GM12864 (cell line): ENCODE data around the gene BCAR1.

ENCODE experiments used
- DNase-seq: peaks from one replicate; pipeline ENCODE4 v3.0.0-alpha.2; 2011; ENCODE audit warnings: low read depth
- H3K4me3 ChIP-seq: 2 replicates; pipeline ENCODE4 v1.5.1; 2011; ENCODE audit warnings: mild to moderate bottlenecking, low read depth, low read length, control low read depth
- CTCF ChIP-seq: IDR thresholded peaks from 2 replicates; pipeline ENCODE4 v1.5.1; 2011; ENCODE audit warnings: low read depth, mild to moderate bottlenecking, moderate library complexity, low read length, control low read depth, inconsistent platforms; ENCODE audit errors: missing control alignments

The BCAR1 gene

GRCh38 chr16:75236736-75237397 lies 14.6 kb downstream of the BCAR1 start:
- H3K4me3 ChIP-seq, result no peak overlapping the region
- DNase-seq, result no peak
- TF ChIP-seq CTCF, result no peak

- TF ChIP-seq CTCF, result no peak
- DNase-seq, result no peak
- H3K4me3 ChIP-seq, result no peak overlapping the region
Measured at GRCh38 chr16:75236232-75236631, 15.2 kb downstream of the BCAR1 start.

- TF ChIP-seq CTCF, result no peak
- no peak for DNase-seq
- H3K4me3 ChIP-seq, result no peak overlapping the region
Measured at GRCh38 chr16:75235721-75236193, 15.7 kb downstream of the BCAR1 start.

GRCh38 chr16:75234856-75235696 lies 16.3 kb downstream of the BCAR1 start:
- H3K4me3 ChIP-seq, result no peak overlapping the region
- TF ChIP-seq CTCF, result no peak
- DNase-seq, result no peak

GRCh38 chr16:75233611-75233938 lies 17.8 kb downstream of the BCAR1 start:
- no peak for TF ChIP-seq CTCF
- H3K4me3 ChIP-seq, result no peak overlapping the region
- DNase-seq, result no peak

- H3K4me3 ChIP-seq, result no peak overlapping the region
- no peak for DNase-seq
- TF ChIP-seq CTCF, result no peak
Measured at GRCh38 chr16:75231570-75231969, 19.9 kb downstream of the BCAR1 start.
